Natural killer cell (primary cell): ENCODE data around the gene EDC3. TPM values are rescaled to one million over a fixed set of nuclear protein-coding genes. Genes with fewer than 3 reads are reported as not detected.
"Not testable (repeated sequence)": the region's sequence is repeated elsewhere in the genome, so short reads cannot be mapped to it uniquely, and the experiment has no call there.

ENCODE experiments used
- ATAC-seq, 3 donors: fragments of 150-1000 bp in 2 of 3; fragments of 200-7000 bp in 1 of 3; cut with Tn5 transposase; 1 replicate in 1 of 3; 2 replicates in 2 of 3; pipeline ENCODE4 v1.10.0; 2021; ENCODE audit warnings: mild to moderate bottlenecking in 2 of 3, moderate library complexity in 2 of 3
- DNase-seq, 2 donors: peaks; one replicate each; pipeline versions ENCODE4 v3.0.0 to v3.0.0-alpha.2; 2013 to 2021; ENCODE audit warnings: mixed read lengths in 1 of 2
- H3K27ac ChIP-seq: one replicate; pipeline ENCODE4 v1.5.1; 2013; ENCODE audit warnings: mild to moderate bottlenecking, low read length
- H3K27me3 ChIP-seq: one replicate; pipeline ENCODE4 v1.6.1; 2013; ENCODE audit warnings: low read length; ENCODE audit not compliant: control insufficient read depth, insufficient read depth
- H3K36me3 ChIP-seq: one replicate; pipeline ENCODE4 v1.6.1; 2013; ENCODE audit warnings: low read length; ENCODE audit not compliant: control insufficient read depth, insufficient read depth
- H3K4me1 ChIP-seq: one replicate; pipeline ENCODE4 v1.6.1; 2013; ENCODE audit warnings: low read length; ENCODE audit not compliant: control insufficient read depth, insufficient read depth
- H3K4me3 ChIP-seq: one replicate; pipeline ENCODE4 v1.5.1; 2013; ENCODE audit warnings: low read length
- H3K9me3 ChIP-seq: one replicate; pipeline ENCODE4 v1.6.1; 2013; ENCODE audit warnings: low read length; ENCODE audit not compliant: control insufficient read depth, insufficient read depth
- H3K27ac Mint-ChIP-seq, 2 donors: one replicate each; pipeline ENCODE4 v1.8.0; 2022; ENCODE audit warnings: mild to moderate bottlenecking in 2 of 2, mixed read lengths in 2 of 2, moderate library complexity in 1 of 2
- H3K27me3 Mint-ChIP-seq, 2 donors: one replicate each; pipeline ENCODE4 v1.8.0; 2022; ENCODE audit warnings: low read depth in 2 of 2, mixed read lengths in 2 of 2
- H3K36me3 Mint-ChIP-seq: one replicate; pipeline ENCODE4 v1.8.0; 2022; ENCODE audit warnings: mixed read lengths
- H3K4me1 Mint-ChIP-seq, 2 donors: one replicate each; pipeline ENCODE4 v1.8.0; 2022; ENCODE audit warnings: mixed read lengths in 2 of 2
- H3K4me3 Mint-ChIP-seq: one replicate; pipeline ENCODE4 v1.8.0; 2022; ENCODE audit warnings: mild to moderate bottlenecking, moderate library complexity, mixed read lengths
- H3K9me3 Mint-ChIP-seq, 2 donors: one replicate each; pipeline ENCODE4 v1.8.0; 2022; ENCODE audit warnings: mixed read lengths in 2 of 2
- WGBS: methylation state at CpG from one replicate; pipeline ENCODE4 v1.1.7; 2013; ENCODE audit warnings: missing lambda C conversion rate; ENCODE audit not compliant: insufficient coverage; 5-methylcytosine and 5-hydroxymethylcytosine counted together
- intact Hi-C: fragments of 100-400 bp; cut with micrococcal nuclease; formaldehyde crosslinking; loops from one replicate; pipeline ENCODE4 v1.14.2; 2022
- total RNA-seq, 4 donors: library from RNA; stranded (reverse); fragments of 120-200 nt in 1 of 4; gene quantifications; one replicate each; pipeline versions ENCODE4 v1.2.3 to v1.2.4, GENCODE V29; 2013 to 2022
- TF ChIP-seq, protein P1 (sequence below): fragments of 200-600 bp; IDR thresholded peaks from one replicate; pipeline ENCODE4 v1.8.0; 2022; ENCODE audit warnings: antibody characterized with exemption

The EDC3 gene
- total RNA-seq, 3 donors from 2014 or later (not counting 1 experiment from before 2014, with no cell fraction given): 22.4 to 39.2 (median 32.6) TPM

DNA sequence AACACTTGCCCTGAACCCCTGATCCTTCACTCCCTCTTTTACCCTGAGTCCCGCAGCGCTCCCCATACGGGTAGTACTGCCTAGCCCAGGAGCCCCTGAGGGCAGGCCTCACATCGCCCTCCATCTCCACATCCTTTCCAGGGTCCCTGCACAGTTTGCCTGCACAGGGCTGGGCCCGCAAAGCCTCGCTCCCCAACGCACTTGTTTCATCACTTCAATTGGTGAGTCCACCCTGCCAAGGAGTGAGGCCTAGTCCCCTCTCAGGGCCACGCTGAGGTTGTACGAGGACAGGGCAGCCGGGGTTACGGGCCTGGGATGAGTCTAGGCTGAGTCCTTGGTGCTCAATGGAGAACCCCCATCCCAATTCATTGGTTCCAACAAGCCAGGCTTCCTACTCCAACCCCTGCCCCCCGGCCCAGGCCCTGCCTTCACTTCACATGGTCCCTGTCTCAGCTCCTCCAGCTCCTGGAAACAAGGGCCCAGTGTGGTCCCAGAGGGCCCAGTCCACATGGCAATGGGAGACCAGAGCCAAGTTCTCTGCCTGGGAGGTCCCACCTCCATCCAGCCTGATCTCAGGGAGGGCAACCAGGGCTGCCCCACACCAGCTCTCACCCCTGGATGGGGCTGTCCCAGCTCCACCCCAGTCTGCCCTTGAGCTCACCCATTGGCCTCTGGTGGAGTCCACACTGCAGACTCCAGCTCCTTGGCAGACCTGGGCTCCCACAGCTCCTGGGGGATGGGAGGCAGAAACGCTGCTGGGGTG, 92.6 kb downstream of the EDC3 start:
- no peaks in the 10 kb centered on the region for H3K36me3 Mint-ChIP-seq
- intact Hi-C loops: no loop called here
- no peaks in the 10 kb centered on the region for H3K9me3 Mint-ChIP-seq
- Histone ChIP-seq H3K4me3 (no peak overlapping the region), H3K27ac (no peak overlapping the region), H3K27me3 (no peaks in the 10 kb centered on the region), H3K36me3 (no peaks in the 10 kb centered on the region), H3K9me3 (no peaks in the 10 kb centered on the region), H3K4me1 (peaks cover 16% of the 10 kb centered on the region)
- H3K4me1 Mint-ChIP-seq: peaks cover 12% of the 10 kb centered on the region in 2 donors
- 94% methylated on average over 13 of the region's 13 CpGs for WGBS
- ATAC-seq (no peak), DNase-seq (no peak)
- H3K27me3 Mint-ChIP-seq: no peaks in the 10 kb centered on the region
- TF ChIP-seq, protein P1, sequence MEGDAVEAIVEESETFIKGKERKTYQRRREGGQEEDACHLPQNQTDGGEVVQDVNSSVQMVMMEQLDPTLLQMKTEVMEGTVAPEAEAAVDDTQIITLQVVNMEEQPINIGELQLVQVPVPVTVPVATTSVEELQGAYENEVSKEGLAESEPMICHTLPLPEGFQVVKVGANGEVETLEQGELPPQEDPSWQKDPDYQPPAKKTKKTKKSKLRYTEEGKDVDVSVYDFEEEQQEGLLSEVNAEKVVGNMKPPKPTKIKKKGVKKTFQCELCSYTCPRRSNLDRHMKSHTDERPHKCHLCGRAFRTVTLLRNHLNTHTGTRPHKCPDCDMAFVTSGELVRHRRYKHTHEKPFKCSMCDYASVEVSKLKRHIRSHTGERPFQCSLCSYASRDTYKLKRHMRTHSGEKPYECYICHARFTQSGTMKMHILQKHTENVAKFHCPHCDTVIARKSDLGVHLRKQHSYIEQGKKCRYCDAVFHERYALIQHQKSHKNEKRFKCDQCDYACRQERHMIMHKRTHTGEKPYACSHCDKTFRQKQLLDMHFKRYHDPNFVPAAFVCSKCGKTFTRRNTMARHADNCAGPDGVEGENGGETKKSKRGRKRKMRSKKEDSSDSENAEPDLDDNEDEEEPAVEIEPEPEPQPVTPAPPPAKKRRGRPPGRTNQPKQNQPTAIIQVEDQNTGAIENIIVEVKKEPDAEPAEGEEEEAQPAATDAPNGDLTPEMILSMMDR: no peak
- H3K27ac Mint-ChIP-seq: no peak overlapping the region
- H3K4me3 Mint-ChIP-seq: no peak overlapping the region

DNA sequence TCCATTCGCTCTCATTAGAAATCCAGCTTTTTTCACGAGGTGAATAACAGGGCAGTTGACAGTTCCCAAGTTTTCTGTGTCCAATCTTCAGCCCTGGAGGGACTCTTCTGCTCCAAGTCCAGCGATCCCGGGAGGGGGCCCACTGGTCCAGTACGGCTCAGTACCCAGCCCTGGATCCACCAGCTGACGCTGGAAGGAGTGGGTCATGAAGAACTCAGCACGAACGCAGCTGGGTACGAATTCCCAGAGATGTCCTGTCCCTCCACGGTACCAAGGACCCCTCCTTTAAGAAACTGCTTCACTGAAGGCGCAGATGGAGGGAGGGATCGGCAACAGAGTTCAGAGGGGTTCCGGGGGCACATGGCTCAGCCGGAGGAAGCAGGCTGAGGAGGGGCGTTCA, 96.7 kb downstream of the EDC3 start:
- 95% methylated on average over 15 of the region's 15 CpGs for WGBS
- Mint-ChIP-seq H3K27me3 (no peaks in the 10 kb centered on the region), H3K27ac (peak overlapping the region; percentile 96 to 97), H3K36me3 (no peaks in the 10 kb centered on the region), H3K4me3 (peak overlapping the region; percentile 100), H3K9me3 (no peaks in the 10 kb centered on the region), H3K4me1 (peaks cover 16 to 18% of the 10 kb centered on the region in 2 donors)
- H3K27ac ChIP-seq: no peak overlapping the region
- H3K4me1 ChIP-seq: peaks cover 22% of the 10 kb centered on the region
- no peaks in the 10 kb centered on the region for H3K9me3 ChIP-seq
- H3K4me3 ChIP-seq: peak overlapping the region; percentile 70
- DNase-seq: no peak
- TF ChIP-seq, protein P1: no peak
- intact Hi-C loops: loop anchor here (5.0 kb wide), 1 partner anchor 57 kb away; the partner anchor contains the start of gene ARID3B
- H3K36me3 ChIP-seq: peaks cover 4% of the 10 kb centered on the region
- ATAC-seq: no peak
- H3K27me3 ChIP-seq: no peaks in the 10 kb centered on the region

DNA sequence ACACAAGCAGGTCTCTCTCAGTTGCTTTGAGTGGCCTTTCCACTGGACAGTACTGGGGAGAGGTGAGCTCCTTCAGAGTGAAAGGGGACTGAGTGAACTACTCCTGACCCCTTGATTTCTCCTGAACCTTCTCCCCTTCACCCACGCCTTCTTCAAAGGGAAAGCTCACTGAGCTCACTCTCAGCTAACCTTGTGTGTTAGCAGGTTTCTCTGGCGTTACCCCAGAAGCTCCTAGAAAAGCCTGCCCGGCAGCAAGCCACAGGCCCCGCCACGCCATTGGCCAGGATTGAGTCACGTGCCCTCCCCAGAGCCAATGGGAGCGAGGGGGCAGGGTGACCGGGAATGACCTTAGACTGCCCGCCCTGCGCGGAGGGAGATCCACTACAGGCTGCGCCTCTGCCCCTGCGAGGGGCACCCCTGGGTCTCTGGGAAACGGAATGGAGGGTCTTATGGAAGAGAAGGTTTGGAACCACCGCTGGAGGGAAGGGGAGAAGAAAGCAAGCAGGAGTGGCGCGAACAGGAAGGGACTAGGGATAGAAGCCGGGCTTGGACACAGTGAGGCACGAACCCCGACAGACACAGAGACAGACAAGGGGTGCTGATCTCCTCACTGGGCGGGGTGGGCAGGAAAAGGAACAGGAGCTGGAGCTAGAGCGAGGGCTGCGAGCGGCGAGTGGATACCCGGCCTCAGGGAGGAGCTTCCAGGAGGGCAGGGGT, 97.5 kb downstream of the EDC3 start:
- intact Hi-C loops: loop anchor here (1.0 to 5.0 kb wide), 2 partner anchors 16 to 56 kb away; partner anchors contain the start of gene ARID3B

DNA sequence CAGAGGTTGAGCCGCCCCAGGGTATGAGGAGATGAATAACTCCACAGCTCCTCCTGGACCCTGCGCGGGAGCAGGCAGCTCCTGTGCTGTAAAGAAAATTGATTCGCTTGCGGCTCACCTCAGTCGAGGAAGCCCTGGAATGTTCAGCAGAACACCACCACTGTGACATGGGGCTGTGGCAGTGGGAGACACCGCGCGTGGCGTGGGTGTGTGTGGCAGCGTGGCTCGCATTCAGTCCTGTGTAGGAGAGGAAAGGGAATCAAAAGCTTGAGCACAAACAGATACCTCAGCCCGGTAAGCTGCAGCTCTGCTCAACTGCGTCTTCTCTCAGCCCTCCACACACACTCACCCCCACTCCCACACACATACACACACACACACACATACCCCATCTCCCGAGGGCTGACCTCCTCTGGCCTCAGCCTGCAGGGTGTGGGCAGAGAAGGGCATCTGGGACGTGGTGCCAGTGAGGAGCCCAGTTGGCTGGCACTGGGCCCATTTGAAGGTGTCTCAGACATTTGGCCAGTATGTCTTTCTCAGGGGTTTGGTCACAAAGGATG, 98.6 kb downstream of the EDC3 start:
- H3K4me3 ChIP-seq, DNase-seq, H3K27me3 Mint-ChIP-seq, H3K27me3 ChIP-seq, ATAC-seq, H3K27ac ChIP-seq, H3K9me3 Mint-ChIP-seq, H3K36me3 Mint-ChIP-seq, H3K4me3 Mint-ChIP-seq, H3K9me3 ChIP-seq: not testable (repeated sequence)
- intact Hi-C loops: loop anchor here (5.0 kb wide), 1 partner anchor 55 kb away; the partner anchor contains the start of gene ARID3B
- Mint-ChIP-seq H3K4me1 (peaks cover 16 to 18% of the 10 kb centered on the region in 2 donors), H3K27ac (peak overlapping the region; percentile 96 to 97)
- Histone ChIP-seq H3K36me3 (peaks cover 17% of the 10 kb centered on the region), H3K4me1 (peaks cover 22% of the 10 kb centered on the region)
- WGBS: 95% methylated on average over 11 of the region's 16 CpGs

More for the DNA sequence above, 97.5 kb downstream of the EDC3 start:
- peak; percentile 90 to 94 for DNase-seq
- peaks cover 22% of the 10 kb centered on the region for H3K4me1 ChIP-seq
- H3K27ac Mint-ChIP-seq: peak overlapping the region; percentile 96 to 97
- TF ChIP-seq, protein P1: no peak
- H3K27ac ChIP-seq: peak overlapping the region; percentile 74
- no peaks in the 10 kb centered on the region for H3K9me3 ChIP-seq
- peaks cover 6% of the 10 kb centered on the region for H3K36me3 ChIP-seq
- H3K27me3 ChIP-seq: no peaks in the 10 kb centered on the region
- no peaks in the 10 kb centered on the region for H3K27me3 Mint-ChIP-seq
- peak overlapping the region; percentile 100 for H3K4me3 Mint-ChIP-seq
- peak; percentile 98 to 99 (median 99) for ATAC-seq
- H3K4me3 ChIP-seq: peak overlapping the region; percentile 70
- no peaks in the 10 kb centered on the region for H3K9me3 Mint-ChIP-seq
- H3K4me1 Mint-ChIP-seq: peaks cover 16 to 18% of the 10 kb centered on the region in 2 donors
- WGBS: under 1% methylated on average over 26 of the region's 26 CpGs
- H3K36me3 Mint-ChIP-seq: no peaks in the 10 kb centered on the region

DNA sequence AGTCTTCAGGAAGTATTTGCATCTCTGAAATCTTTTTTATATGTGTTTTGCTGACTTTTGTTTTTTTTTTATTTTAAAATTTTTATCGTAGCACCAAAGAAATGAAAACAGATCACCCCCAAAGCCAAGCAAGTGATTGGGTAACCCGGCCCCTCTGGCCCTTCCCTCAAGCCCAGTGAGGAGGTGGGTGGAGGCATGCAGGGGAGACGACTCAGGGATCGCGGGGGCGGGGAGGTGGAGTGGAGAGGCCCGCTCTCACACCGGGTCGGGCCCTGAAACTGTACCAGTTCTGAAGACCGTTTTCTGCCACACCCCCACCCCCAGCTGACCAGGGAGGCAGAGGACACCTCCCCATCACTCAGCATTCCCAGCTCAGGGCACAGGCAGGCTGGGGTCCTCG, 99.1 kb downstream of the EDC3 start:
- not testable (repeated sequence) for H3K4me3 ChIP-seq, H3K36me3 Mint-ChIP-seq, DNase-seq, H3K27ac Mint-ChIP-seq, H3K4me3 Mint-ChIP-seq, H3K27me3 Mint-ChIP-seq, H3K9me3 ChIP-seq, H3K27ac ChIP-seq, H3K9me3 Mint-ChIP-seq, ATAC-seq, H3K27me3 ChIP-seq
- intact Hi-C loops: loop anchor here (5.0 kb wide), 1 partner anchor 54 kb away; the partner anchor contains the start of gene ARID3B
- Histone ChIP-seq H3K36me3 (peaks cover 22% of the 10 kb centered on the region), H3K4me1 (peaks cover 22% of the 10 kb centered on the region)
- WGBS: 96% methylated on average over 4 of the region's 11 CpGs
- peaks cover 16 to 18% of the 10 kb centered on the region in 2 donors for H3K4me1 Mint-ChIP-seq
